WI38 (cell line): ENCODE measurements around the gene GLRX5.
"Not testable (repeated sequence)": the region's sequence is repeated elsewhere in the genome, so short reads cannot be mapped to it uniquely, and the experiment has no call there.

Experiments used
- H3K4me3 ChIP-seq: 2 replicates; pipeline ENCODE4 v1.5.1; 2011; ENCODE audit warnings: low read depth, mild to moderate bottlenecking, control low read depth, low read length
- CTCF ChIP-seq: IDR thresholded peaks from 2 replicates; pipeline ENCODE4 v1.5.1; 2012; ENCODE audit warnings: low read depth, mild to moderate bottlenecking, control low read depth, low read length

Gene GLRX5

GRCh38 chr14:95507701-95508103 is 27.1 kb upstream of the GLRX5 start:
- TF ChIP-seq CTCF: no peak
- H3K4me3 ChIP-seq: no peak overlapping the region

- H3K4me3 ChIP-seq: no peak overlapping the region
- no peak for TF ChIP-seq CTCF
These were observed 26.5 kb upstream of the GLRX5 start for GRCh38 chr14:95508377-95508776.

GRCh38 chr14:95509495-95509894 is 25.4 kb upstream of the GLRX5 start:
- TF ChIP-seq CTCF: no peak
- no peak overlapping the region for H3K4me3 ChIP-seq

GRCh38 chr14:95510344-95510743 is 24.5 kb upstream of the GLRX5 start:
- not testable (repeated sequence) for H3K4me3 ChIP-seq

- no peak overlapping the region for H3K4me3 ChIP-seq
- TF ChIP-seq CTCF: no peak
These were observed 24.0 kb upstream of the GLRX5 start for GRCh38 chr14:95510804-95511203.

- no peak for TF ChIP-seq CTCF
- H3K4me3 ChIP-seq: no peak overlapping the region
These were observed 23.2 kb upstream of the GLRX5 start for GRCh38 chr14:95511687-95512086.

GRCh38 chr14:95513291-95513690 is 21.6 kb upstream of the GLRX5 start:
- H3K4me3 ChIP-seq: no peak overlapping the region
- TF ChIP-seq CTCF: no peak

GRCh38 chr14:95514131-95515079 is 20.4 kb upstream of the GLRX5 start:
- peak overlapping the region; percentile 78 for H3K4me3 ChIP-seq
- TF ChIP-seq CTCF: no peak
